ENCODE measurements around the gene MRM2.

Gene MRM2

DNA sequence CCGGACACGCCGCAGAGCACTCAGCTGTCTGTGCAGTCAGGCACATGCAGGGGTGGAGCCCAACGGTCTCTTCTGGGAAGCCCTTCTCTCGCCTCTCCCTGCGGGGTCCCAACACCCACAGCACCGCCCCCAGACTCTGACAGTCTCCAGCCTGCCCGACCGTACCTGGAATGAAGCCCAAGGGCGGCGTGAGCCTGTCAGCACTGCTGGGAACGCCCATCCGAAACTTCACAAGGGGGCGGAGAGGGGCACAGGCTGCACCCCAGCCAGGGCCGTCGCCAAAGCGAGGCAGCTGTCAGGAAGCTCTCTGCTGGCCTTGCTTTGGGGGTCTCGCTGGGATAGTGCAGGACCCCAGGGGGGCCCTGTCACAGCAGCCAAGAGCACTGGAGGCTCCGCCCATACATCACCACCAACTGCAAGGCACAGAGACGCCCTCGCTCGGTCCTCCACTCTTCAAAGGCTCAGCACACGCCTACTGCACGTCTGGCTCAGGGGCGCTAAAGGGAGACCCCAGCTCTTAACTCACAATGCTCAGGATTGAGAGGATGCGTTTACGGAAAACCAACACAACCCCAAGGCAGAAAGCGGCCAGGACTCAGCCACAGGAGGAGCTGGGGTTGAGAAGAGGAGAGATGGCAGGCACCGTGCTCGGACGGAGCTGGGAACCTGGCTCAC, 40.2 kb downstream of the MRM2 start:
- no peak for DNase-seq

DNA sequence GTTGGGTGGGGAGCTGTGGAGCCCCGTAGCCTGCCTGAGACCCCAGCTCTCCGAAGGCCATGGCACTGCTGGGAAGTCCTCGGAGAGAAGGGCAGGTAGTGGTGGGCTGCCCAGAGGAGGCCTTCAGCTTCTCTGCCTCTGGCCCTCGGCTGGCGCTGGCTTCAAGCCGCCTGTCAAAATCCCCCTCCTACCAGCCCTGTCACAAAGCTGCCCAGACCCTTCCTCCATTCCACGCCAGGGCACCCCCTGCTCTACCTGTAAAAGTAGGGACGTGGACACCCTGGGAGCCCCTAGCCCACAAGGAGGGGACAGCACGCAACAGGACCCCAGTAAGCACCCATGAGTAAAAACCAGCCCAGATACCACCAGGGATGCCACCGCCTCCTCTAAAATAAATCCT, 40.9 kb downstream of the MRM2 start:
- no peak for DNase-seq

DNA sequence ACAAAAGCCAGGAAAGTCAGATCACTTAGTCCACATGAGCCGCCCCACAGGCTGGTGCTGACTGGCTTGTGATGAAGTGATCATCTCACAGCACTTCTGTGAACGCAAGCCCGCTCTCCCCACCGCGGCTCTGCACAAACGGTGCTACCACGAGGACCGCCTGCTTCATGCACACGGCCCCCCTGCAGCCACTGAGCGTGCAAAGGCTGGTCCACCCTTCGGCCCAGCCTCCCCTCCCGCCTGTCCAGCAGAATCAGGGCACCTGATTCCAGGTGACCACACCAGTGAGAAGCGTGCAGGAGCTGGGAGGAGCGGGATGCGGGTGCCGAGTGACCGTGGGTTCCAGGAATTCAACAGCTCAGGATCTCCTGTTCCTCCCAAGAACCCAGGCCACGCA, 41.4 kb downstream of the MRM2 start:
- no peak for DNase-seq

DNA sequence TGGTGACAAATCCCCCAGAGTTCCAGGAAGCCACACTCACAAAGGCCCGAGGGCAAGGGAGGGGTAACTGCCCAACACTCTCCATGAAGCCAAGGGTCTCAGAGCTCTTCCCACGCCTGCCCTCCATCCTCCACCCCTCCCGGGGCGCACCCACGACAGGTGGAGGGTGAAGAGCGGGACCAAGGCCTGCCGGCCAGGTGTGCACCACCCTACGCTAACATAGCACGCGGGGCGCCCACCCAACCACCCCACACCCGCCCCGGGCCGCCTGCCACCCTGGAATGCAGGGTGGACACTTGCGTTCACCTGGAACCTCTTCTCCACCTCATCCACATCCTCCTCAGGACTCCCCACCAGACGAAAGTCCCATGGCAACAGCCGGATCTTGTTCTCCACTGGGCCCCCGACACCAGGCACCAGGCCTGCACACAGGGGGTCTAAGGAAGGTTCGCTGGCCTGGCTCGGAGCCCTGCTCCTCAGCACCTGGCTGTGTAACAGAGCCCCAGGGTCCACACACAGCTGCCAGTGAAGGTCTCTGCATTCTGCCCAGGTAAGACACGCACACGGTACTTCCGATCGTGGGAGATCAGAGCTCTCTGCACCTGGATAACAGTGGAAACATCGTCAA, 41.9 kb downstream of the MRM2 start:
- DNase-seq = no peak

DNA sequence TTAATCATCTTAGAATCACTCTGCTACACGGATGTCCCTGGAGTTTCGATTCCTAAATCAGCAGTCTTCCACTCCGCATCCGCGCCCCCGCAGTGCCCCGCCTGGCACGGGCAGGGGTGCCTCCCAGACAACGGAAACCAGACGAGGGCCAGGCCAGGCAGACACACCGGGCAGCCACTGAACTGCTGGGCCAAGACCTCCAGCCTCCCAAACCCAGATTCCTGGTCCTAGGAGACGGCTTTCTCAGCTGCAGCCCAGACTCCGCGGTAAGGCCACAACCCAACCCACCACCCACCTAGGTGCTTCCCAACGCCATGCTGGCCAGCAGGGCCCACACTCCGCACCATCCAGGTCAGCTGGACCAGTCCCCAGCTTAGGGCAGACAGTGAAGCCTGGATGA, 42.5 kb downstream of the MRM2 start:
- no peak for DNase-seq

DNA sequence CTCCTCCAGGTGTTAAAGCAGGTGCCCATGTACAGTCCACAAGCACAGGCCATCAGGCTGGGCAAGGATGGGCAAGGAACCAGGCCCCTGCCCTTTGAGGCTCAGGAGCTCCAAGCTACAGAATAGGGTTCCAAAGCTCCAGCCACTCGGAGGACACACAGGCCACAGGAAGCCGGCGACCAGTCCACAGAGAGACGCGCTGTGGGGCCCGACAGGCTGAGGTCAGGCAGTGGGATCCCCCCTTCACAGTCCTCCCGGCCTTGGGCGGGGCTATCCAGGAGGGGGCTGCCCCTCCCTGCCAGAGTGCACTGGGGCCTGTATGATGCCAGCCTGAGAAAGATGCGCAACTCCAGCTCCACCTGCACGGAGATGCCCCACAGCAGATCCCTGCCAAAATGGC, 43.2 kb downstream of the MRM2 start:
- no peak for DNase-seq

DNA sequence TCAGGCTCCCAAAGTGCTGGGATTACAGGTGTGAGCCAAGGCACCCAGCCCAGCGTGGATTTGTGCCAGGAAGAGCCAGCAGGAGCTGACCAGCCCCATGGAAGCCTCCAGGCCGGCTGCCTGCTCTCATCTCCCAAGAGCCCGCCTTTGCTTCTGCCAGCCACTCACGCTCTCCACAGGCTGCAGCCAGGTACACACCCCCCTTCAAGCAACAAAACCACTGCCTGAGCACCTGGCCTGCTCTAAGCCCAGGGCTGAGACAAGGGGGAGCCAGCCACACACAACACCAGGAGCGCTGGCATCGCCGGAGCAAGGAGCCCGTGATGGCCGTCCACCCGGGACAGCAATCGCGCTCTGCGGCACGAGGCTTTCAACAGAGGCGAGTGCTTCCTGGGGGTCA, 43.8 kb downstream of the MRM2 start:
- no peak for DNase-seq

DNA sequence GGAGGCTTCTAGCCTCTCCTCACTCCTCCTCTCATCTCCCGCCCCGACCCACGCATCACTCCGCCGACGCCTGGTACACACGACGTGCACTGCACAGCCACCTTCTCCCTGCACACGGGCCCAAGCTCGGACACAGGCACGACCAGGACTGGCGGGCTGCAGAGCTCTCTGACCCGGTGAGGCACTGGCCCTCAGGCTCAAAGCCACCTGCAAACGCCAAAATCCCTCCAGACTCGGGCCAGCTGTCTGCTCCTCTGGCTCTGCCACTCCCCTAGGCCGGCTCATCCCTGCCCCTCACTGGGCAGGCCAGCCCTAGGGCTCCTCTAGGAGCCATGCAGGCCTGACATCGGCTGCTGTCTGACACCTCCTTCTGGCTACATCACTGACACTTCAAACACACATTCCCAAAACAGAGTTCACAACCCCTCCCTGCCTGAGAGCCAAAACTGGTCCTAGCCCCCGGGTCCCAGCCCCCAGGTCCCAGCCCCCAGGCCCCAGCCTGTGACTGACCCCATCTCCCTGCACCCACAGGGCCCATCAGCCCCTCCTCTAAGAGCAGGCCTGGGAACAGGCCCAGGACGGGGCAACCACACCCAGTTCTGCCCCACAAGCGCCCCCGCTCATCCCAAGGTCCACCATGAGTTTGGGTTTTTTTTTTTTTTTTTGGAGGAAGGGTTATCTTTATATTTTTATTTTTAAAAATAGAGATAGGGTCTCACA, 44.4 kb downstream of the MRM2 start:
- no peak for DNase-seq

DNA sequence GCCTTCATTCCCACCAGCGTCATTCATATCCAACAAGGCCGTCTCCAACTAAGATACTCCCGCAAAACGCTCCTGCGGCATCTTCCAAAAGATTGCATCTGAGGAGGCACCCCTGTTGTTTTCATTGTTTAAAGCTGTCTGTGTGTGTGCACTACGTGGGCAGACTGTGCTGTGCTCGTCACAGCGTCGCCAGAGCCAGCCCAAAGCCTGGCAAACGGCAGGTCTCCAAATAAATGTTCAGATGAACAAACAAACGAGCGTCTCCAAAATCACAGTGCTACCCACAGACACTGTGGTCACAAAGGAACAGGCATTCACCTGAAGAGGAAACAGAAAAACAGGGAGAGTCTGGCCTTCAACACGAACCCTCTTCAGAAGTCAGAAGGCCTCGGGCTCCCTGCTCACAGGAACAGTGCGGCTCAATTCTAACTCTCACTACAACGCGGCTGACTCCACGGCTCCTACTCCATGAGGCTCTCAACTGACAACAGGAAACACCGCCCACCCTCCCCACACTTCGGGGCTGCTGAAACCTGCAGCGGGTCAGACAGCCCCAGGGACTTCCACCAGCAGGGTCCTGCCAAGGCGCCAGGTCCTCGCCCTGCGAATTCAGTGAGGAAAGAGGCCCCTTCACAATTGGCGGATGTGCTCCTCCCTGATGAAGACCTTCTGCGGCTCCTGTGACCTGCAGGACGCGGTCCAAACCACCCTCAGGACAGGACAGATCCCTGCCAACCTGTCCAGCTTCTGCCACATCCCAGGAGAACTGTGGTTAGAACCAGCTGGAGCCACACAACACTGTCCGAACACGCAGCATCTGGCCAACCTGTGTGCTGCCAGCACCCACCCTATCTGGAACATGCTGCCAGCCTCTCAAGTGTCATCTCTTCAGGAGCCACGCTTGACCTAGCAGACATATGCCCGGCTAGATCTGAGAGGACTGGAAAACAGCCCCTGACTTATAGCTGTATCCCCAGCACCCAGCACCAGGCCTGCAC, 45.3 kb downstream of the MRM2 start:
- DNase-seq = no peak

DNA sequence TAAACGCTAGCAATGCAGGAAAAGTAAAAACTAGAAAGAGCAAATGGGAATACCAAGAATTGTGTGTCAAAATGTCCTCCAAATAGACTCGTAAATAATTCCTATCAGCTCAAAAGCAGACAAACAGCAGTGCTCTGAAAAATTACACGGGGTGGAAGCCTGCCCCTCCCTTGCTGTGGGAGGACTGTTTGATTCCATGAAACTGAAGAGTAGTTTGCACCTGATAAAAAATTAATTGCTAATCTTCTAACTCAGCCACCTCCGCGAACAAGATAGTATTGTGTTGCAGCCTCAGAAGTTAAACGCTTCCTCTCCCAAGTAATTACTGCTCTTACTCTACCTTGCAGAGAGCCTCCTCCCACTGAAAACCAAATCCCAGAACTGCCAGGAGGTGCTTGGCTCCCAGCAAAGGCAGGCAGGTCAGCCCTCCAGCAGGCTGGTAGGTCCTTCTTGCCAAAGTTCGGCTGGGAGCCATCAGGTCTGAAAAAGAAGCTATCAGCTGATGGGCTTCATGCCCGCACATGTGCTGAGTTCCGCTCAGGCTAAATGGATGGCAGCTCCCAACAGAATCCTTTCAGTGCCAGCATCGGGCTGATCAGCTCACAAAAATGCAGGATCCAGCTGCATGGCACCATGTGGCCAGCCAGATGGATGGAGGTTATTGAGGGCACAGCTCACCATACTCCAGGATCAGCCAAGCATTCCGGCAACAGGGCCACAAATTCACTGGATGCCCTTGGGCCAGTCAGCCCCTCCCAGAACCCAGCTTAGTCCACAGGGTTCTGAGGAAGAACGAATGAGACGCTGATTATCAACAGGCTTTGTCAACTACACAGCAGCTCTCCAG, 46.4 kb downstream of the MRM2 start:
- no peak for DNase-seq

DNA sequence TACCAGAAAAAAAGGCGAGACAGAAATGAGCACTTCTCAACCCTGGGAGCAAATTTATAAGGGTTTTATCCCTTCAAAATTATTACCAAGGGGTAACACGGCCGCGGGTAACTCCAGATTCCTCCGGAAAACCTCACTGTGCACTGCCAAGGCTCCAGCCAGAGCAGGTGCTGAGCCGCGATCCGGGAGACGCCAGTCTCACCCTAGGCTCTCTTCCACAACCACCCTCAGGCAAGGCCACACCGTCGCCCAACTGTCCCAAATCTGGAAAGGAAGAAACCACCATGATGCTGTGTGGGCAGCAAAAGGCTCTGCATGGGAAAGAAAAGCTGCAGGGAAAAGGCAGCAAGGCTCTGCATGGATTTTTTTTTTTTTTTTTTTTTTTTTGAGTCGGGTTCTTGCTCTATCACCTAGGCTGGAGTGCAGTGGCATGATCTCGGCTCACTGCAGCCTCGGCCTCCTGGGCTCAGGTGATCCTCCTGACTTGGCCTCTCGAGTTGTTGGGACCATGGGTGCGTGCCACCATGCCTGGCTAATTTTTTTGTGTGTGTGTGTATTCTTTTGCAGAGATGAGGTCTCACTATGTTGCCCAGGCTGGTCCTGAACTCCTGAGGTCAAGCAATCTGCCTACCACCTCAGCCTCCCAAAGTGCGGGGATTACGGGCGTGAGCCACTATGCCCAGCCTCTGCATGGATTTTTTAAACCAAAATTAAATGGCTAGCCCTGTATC, 48.3 kb downstream of the MRM2 start:
- DNase-seq = no peak

DNA sequence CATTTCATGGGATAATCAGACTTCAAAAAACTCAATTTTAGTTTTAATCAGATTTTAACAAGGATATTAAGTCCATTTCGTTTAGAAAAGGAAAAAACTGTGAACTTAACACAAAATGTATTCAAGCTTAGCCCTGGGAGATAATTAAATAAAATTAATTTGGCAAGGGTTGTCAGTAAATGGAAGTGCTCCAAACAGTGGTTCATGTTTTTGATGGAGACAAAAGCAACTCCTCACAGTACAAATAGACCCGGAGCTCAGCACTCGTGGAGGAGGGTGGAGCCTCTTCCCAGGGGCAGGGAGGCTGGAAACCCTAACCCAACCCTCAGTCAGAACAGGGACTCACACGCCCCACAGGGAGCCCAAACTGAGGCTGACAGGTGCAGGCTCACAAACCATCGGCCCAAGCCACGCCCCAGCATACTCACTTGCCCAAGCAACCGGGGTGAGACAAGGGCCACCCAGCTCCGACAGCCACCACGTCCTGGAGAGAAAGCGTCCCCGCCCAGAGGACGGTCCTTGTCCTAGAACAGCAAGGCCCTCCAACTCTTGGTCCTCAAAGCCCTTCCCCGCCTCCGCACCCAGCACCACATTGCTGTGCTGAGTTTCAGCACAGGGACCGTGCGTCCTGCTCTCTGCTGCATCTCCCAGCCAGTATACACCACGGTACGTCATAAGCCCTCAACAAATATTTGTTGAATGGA, 49.0 kb downstream of the MRM2 start:
- DNase-seq = no peak

DNA sequence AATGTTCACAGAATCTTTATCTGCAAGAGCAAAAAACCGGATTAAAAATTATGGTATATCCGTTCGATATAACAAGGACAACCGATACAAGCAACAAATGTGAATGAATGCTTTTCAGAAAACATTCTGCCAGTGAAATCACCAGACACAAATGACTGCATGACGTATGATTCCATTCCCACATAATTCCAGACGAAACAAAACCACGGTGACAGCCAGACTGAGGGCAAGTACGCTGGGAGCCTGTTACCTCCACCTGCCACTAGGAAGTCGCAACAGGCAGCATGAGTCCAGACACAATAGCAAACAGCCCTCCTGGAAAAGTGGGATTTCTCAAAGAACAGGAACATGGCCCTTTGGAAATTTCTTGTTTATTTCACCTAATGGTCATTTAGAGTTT, 51.0 kb downstream of the MRM2 start:
- DNase-seq = no peak

DNA sequence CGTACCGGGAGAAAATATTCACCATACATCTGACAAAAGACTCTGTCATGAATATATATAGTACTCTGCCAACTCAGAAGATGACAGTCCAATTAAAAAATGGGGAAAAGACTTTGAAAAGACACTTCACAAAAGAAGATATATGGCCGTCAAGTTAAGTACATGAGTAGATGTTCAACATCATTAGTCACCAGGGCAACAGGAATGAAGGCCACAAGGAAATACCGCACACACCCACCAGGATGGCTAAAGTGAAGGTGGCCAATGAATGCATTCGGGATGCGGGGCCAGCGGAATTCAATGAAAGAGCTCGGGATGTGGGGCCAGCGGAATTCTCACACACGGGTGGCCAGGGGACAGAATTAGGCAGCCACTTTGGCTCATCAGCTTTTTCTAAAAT, 51.5 kb downstream of the MRM2 start:
- peak; percentile 20 for DNase-seq

DNA sequence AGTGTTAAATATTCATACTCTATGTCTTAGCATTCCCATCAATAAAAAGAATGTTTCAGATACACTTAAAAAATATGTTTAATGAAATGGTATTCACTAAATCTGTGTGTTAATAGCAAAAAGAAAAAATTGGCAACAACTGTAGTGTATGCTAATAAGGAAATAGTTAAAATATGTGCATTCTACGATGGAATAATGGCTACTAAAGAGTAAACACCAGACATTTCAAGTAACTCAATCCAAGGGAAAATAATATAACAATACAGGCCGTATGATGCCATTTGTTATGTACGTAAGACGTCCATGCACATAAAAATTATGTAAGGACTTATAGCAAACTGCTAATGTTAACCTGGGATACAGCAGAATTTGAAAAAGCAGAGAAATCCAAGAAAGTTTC, 55.8 kb downstream of the MRM2 start:
- DNase-seq = no peak

DNA sequence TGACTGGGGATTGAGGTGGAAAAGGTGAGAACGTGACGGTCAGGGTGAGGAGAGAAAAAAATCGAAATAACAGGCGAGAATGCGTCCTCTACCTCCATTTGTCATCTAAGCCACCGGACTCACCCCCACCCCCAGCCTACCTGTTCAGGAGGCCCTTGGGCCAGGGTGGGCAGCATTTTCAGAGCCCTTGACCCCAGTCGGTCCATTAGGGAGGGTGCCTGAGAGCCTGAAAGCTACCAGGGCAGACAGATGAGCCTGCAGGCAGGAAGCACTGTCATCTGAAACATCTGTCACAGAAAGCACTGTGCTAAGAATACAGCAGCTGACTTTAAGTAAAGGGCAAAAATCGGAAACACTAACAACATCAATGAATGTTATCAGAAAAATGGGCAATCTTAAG, 56.3 kb downstream of the MRM2 start:
- DNase-seq = no peak
